Adrenal gland (tissue), 19 donors: Measurements from ENCODE around the gene PHF21A. TPM values are rescaled to one million over a fixed set of nuclear protein-coding genes. Genes with fewer than 3 reads are reported as not detected.

Source experiments
- DNase-seq, 7 donors: peaks; one replicate each; pipeline ENCODE4 v3.0.0-alpha.2; 2019 to 2020
- H3K27ac ChIP-seq, 5 donors: fragments of 200-600 bp; sonication (generic) in 4 of 5; 1 replicate in 3 of 5; 2 replicates in 2 of 5; pipeline versions ENCODE4 v1.5.1 to v1.8.0; 2016 to 2020; ENCODE audit warnings: mild to moderate bottlenecking in 1 of 5
- H3K27me3 ChIP-seq: fragments of 200-600 bp; 2 replicates; pipeline ENCODE4 v1.8.0; 2021
- H3K36me3 ChIP-seq, 2 donors: fragments of 200-600 bp; replicated peaks in 1 of 2; 1 replicate in 1 of 2; 2 replicates in 1 of 2; pipeline versions ENCODE4 v1.5.1 to v1.8.0; 2018 to 2022
- H3K4me1 ChIP-seq, 2 donors: fragments of 200-600 bp; replicated peaks in 1 of 2; 1 replicate in 1 of 2; 2 replicates in 1 of 2; pipeline versions ENCODE4 v1.5.1 to v1.8.0; 2018 to 2021
- H3K4me3 ChIP-seq, 4 donors: fragments of 200-600 bp; sonication (generic) in 3 of 4; one replicate each; pipeline ENCODE4 v1.5.1; 2016 to 2018
- H3K9me3 ChIP-seq, 3 donors: fragments of 200-600 bp; sonication (generic) in 1 of 3; replicated peaks in 1 of 3; 1 replicate in 2 of 3; 2 replicates in 1 of 3; pipeline versions ENCODE4 v1.5.1 to v1.8.0; 2016 to 2021
- POLR2A ChIP-seq, 2 donors: fragments of 450-650 bp; IDR thresholded peaks; one replicate each; pipeline ENCODE4 v1.6.1; 2017; ENCODE audit warnings: antibody characterized with exemption in 2 of 2, mild to moderate bottlenecking in 2 of 2, moderate library complexity in 1 of 2
- WGBS, 4 donors: extraction: QIAGEN DNeasy Blood & Tissue Kit in 2 of 4; methylation state at CpG; one replicate each; pipeline versions ENCODE4 v1.1.5 to v1.1.7; 2013 to 2017; 5-methylcytosine and 5-hydroxymethylcytosine counted together
- intact Hi-C, 2 donors: fragments of 100-400 bp; cut with DNase I; formaldehyde crosslinking; loops; one replicate each; pipeline versions ENCODE4 v1.14.1 to v1.15.0; 2022 to 2023
- long read RNA-seq, 10 donors: library from polyadenylated mRNA in 3 of 10; unstranded in 2 of 10; stranded (forward) in 1 of 10; transcript quantifications; one replicate each; pipeline ENCODE4 v2.0.0 and lab custom pipeline, GENCODE V29; 2021 to 2026
- polyA plus RNA-seq, 3 donors: library from polyadenylated mRNA; stranded (reverse); fragments of 200-250 nt in 2 of 3; fragments of 350-450 nt in 1 of 3; fragmentation: Illumina TruSeq in 1 of 3; extraction: RNeasy Lipid Tissue Mini Kit (QIAGEN cat#74804) in 1 of 3; gene quantifications; one replicate each; pipeline ENCODE4 v1.2.3, GENCODE V29; 2013 to 2014
- total RNA-seq, 9 donors: library from RNA; depleted of rRNA in 4 of 9; stranded (reverse); fragments of >200 nt in 4 of 9; fragments of 120-200 nt in 1 of 9; fragmentation: NEBNext Ultra II Directional in 1 of 9; extraction: Animal tissue kit (Norgen Biotek cat#: 25700) in 1 of 9; gene quantifications; one replicate each; pipeline versions ENCODE4 v1.1.0 to v1.2.4, GENCODE V29; 2013 to 2023
- TF ChIP-seq, protein P1 (sequence below), 6 experiments: fragments of 450-650 bp in 4 of 6; fragments of 200-600 bp in 2 of 6; sonication (generic) in 1 of 6; IDR thresholded peaks; 1 replicate in 5 of 6; 2 replicates in 1 of 6; pipeline versions ENCODE4 v1.5.1 to v1.8.0; 2016 to 2021; ENCODE audit warnings: antibody characterized with exemption in 6 of 6, mild to moderate bottlenecking in 2 of 6, moderate library complexity in 1 of 6
- donor health status: healthy with polysubstance abuse.
- donor health status: Bipolar disorder and iron deficiency.
- donor health status: DM: yes; HTN: yes; CAD: no.
- donor health status: DM: no; HTN: no; CAD: no.
- donor health status: DM: no; HTN: no; CAD: no.
- donor health status: DM: yes; HTN: yes; CAD: no.

Gene PHF21A
- total RNA-seq (10 to 100 TPM; 28.4 to 85.1 (median 41.3) TPM), polyA plus RNA-seq (10 to 100 TPM; 28.9 to 48.7 (median 38.4) TPM)
- long read RNA-seq, donor 1, partial matches to known transcripts, result 0 of 2 reads
- long read RNA-seq, donor 1, other reads (novel, unspliced or antisense), result 0 of 2 reads
- long read RNA-seq, donor 2, partial matches to known transcripts, result 0 of 1 reads
- long read RNA-seq, donor 2, other reads (novel, unspliced or antisense), result 0 of 1 reads
- long read RNA-seq, donor 3, result 0 reads
- long read RNA-seq, donor 4, partial matches to known transcripts, result 3 of 7 reads
- long read RNA-seq, donor 4, other reads (novel, unspliced or antisense), result 4 of 7 reads
- long read RNA-seq, donor 5, partial matches to known transcripts, result 6 of 28 reads
- long read RNA-seq, donor 5, other reads (novel, unspliced or antisense), result 20 of 28 reads
- long read RNA-seq, donor 6, partial matches to known transcripts, result 1 of 7 reads
- long read RNA-seq, donor 6, other reads (novel, unspliced or antisense), result 6 of 7 reads
- long read RNA-seq, donor 7, partial matches to known transcripts, result 0 of 1 reads
- long read RNA-seq, donor 7, other reads (novel, unspliced or antisense), result 0 of 1 reads
- long read RNA-seq, donor 8, result 0 reads
- long read RNA-seq, donor 9, partial matches to known transcripts, result 0 of 1 reads
- long read RNA-seq, donor 9, other reads (novel, unspliced or antisense), result 0 of 1 reads
- long read RNA-seq, donor 10, result 0 reads

DNA sequence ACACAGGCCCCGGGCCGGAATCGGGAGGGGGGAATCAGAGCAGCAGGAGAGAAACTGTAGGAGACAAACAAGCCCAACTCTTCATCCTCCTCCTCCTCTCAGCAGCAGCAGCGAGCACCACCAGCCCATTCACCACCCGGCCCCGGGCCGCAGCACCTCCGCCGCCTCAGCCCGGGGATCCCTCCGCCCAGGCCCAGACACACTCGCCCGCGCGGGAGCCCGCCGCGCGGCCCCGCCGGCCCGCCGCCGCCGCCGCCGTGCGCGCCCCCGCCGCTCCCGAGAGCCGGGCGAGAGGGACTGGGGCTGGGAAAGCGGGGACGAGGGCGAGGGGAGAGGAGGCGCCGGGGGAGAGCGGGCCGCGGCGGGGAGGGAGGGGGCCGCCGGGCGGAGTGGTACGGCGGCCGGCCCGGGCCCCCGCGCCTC lies at the start of gene PHF21A:
TSS of gene PHF21A (minus strand) at position 154 of the 423 bp plus-strand sequence. CDS start 37,235 bp downstream, outside the sequence.
- DNase-seq, result peak; percentile 89 to 94 (median 91)
- intact Hi-C loops, result loop anchor here in 1 of 2 donors (10.0 kb wide), 1 partner anchor 113 kb away; no protein-coding TSS in a partner anchor
- H3K9me3 ChIP-seq, result no peaks in the 10 kb centered on the region
- H3K4me3 ChIP-seq, result peak within 1 kb of the TSS; percentile 51 to 93 (median 68)
- WGBS, 4 donors, result 0 to 1% (median 0%) methylated on average over 4 to 51 of the region's 52 CpGs
- H3K27ac ChIP-seq, result peak within 1 kb of the TSS; percentile 77 to 99 (median 91)
- peak; percentile 34 to 58 for TF ChIP-seq POLR2A (IDR thresholded peaks at IDR 0.05)
- TF ChIP-seq, protein P1, sequence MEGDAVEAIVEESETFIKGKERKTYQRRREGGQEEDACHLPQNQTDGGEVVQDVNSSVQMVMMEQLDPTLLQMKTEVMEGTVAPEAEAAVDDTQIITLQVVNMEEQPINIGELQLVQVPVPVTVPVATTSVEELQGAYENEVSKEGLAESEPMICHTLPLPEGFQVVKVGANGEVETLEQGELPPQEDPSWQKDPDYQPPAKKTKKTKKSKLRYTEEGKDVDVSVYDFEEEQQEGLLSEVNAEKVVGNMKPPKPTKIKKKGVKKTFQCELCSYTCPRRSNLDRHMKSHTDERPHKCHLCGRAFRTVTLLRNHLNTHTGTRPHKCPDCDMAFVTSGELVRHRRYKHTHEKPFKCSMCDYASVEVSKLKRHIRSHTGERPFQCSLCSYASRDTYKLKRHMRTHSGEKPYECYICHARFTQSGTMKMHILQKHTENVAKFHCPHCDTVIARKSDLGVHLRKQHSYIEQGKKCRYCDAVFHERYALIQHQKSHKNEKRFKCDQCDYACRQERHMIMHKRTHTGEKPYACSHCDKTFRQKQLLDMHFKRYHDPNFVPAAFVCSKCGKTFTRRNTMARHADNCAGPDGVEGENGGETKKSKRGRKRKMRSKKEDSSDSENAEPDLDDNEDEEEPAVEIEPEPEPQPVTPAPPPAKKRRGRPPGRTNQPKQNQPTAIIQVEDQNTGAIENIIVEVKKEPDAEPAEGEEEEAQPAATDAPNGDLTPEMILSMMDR (IDR thresholded peaks at IDR 0.05), result no peak
- no peaks in the 10 kb centered on the region for H3K36me3 ChIP-seq
- H3K4me1 ChIP-seq, result peaks cover 21 to 35% of the 10 kb centered on the region in 2 donors
- H3K27me3 ChIP-seq, result no peaks in the 10 kb centered on the region

- H3K27me3 ChIP-seq, result no peaks in the 10 kb centered on the region
- DNase-seq, result no peak
- no peak overlapping the region for H3K4me3 ChIP-seq
- intact Hi-C loops, result no loop called here
- H3K36me3 ChIP-seq, result no peaks in the 10 kb centered on the region
- no peak overlapping the region for H3K27ac ChIP-seq
- H3K9me3 ChIP-seq, result no peaks in the 10 kb centered on the region
- no peak for TF ChIP-seq POLR2A (IDR thresholded peaks at IDR 0.05)
- TF ChIP-seq, protein P1 (IDR thresholded peaks at IDR 0.05), result no peak
- no peaks in the 10 kb centered on the region for H3K4me1 ChIP-seq
Measured at GRCh38 chr11:46170797-46171196, 49.5 kb upstream of the PHF21A start.

DNA sequence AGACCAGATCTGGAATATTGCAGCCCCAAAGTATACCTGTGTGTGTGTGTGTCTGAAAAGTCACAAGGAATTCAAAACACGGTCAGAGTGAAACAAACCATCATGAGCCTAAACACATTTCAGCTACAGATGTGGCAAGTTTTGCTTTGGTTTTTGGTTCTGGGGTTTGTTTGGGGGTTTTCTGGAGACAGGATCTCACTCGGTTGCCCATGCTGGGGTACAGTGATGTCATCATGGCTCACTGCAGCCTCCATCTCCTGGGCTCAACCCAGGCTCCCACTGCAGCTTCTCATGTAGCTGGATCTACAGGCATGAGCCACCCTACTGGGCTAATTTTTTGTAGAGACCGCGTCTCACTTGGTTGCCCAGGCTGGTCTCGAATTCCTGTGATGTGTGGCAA lies 41.4 kb upstream of the PHF21A start:
- H3K36me3 ChIP-seq, result no peaks in the 10 kb centered on the region
- H3K27ac ChIP-seq, result no peak overlapping the region
- intact Hi-C loops, result no loop called here
- no peaks in the 10 kb centered on the region for H3K4me1 ChIP-seq
- H3K9me3 ChIP-seq, result no peaks in the 10 kb centered on the region
- no peak overlapping the region for H3K4me3 ChIP-seq
- TF ChIP-seq POLR2A (IDR thresholded peaks at IDR 0.05), result no peak
- TF ChIP-seq, protein P1 (IDR thresholded peaks at IDR 0.05), result no peak
- H3K27me3 ChIP-seq, result no peaks in the 10 kb centered on the region
- WGBS, 4 donors, result 81 to 89% (median 86%) methylated on average over 5 of the region's 5 CpGs
- DNase-seq, result no peak

DNA sequence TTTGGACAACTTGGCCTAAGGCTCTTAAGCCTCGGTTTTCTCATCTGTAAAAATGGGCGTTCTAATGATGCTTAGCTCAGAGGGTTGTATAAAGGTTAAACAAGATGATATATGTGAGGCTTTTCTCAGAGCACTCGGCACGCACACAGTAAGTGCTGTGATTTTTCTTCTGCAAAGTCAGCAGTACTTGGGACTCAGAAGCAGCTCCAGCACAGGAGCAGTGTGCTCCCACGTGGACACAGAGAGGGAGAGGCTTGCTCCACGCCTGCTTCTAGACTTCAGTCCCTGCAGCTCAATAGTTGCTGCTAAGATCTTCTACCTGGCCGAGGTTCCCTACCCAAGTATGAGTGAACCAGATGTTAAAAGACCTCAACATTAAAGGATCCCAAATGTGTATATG lies 39.9 kb upstream of the PHF21A start:
- WGBS, 4 donors, result 74 to 85% (median 80%) methylated on average over 7 of the region's 7 CpGs
- Histone ChIP-seq H3K27me3 (no peaks in the 10 kb centered on the region), H3K4me1 (no peaks in the 10 kb centered on the region), H3K4me3 (no peak overlapping the region), H3K27ac (no peak overlapping the region), H3K36me3 (no peaks in the 10 kb centered on the region), H3K9me3 (no peaks in the 10 kb centered on the region)
- intact Hi-C loops, result no loop called here
- TF ChIP-seq, protein P1 (IDR thresholded peaks at IDR 0.05), result no peak
- no peak for TF ChIP-seq POLR2A (IDR thresholded peaks at IDR 0.05)
- no peak for DNase-seq
